Smooth muscle cell (in vitro differentiated cells): ENCODE data around the gene CABLES2. TPM values are rescaled to one million over a fixed set of nuclear protein-coding genes. Genes with fewer than 3 reads are reported as not detected.

ENCODE experiments used
- DNase-seq: peaks from one replicate; lab custom pipeline; 2025; ENCODE audit not compliant: unreplicated experiment; lab: John Stamatoyannopoulos, UW
- H2AFZ ChIP-seq: fragments of 200-600 bp; sonication (generic); 2 replicates; pipeline ENCODE4 v1.6.0; 2016; ENCODE audit warnings: antibody characterized with exemption, low read depth, mild to moderate bottlenecking
- H3F3A ChIP-seq: fragments of 200-600 bp; sonication (generic); 2 replicates; pipeline ENCODE4 v1.6.0; 2017; ENCODE audit warnings: antibody characterized with exemption, low read depth
- H3K27ac ChIP-seq: fragments of 200-600 bp; sonication (generic); 2 replicates; pipeline ENCODE4 v1.5.1; 2016; ENCODE audit warnings: low read depth, mild to moderate bottlenecking
- H3K27me3 ChIP-seq: fragments of 200-600 bp; sonication (generic); 2 replicates; pipeline ENCODE4 v1.6.1; 2016; ENCODE audit warnings: low read depth, mild to moderate bottlenecking
- H3K36me3 ChIP-seq: fragments of 200-600 bp; sonication (generic); 2 replicates; pipeline ENCODE4 v1.5.1; 2016; ENCODE audit warnings: low read depth
- H3K4me1 ChIP-seq: fragments of 200-600 bp; sonication (generic); 2 replicates; pipeline ENCODE4 v1.5.1; 2016; ENCODE audit warnings: low read depth
- H3K4me2 ChIP-seq: fragments of 200-600 bp; sonication (generic); 2 replicates; pipeline ENCODE4 v1.6.0; 2016; ENCODE audit warnings: mild to moderate bottlenecking
- H3K4me3 ChIP-seq: fragments of 200-600 bp; sonication (generic); 2 replicates; pipeline ENCODE4 v1.5.1; 2016; ENCODE audit warnings: mild to moderate bottlenecking
- H3K79me2 ChIP-seq: fragments of 200-600 bp; sonication (generic); 2 replicates; pipeline ENCODE4 v1.6.0; 2016; ENCODE audit warnings: low read depth, mild to moderate bottlenecking
- H3K9ac ChIP-seq: fragments of 200-600 bp; sonication (generic); 2 replicates; pipeline ENCODE4 v1.6.0; 2016; ENCODE audit warnings: low read depth
- H3K9me3 ChIP-seq: fragments of 200-600 bp; sonication (generic); replicated peaks from 2 replicates; pipeline ENCODE4 v1.5.1; 2016; ENCODE audit warnings: low read depth
- H4K20me1 ChIP-seq: fragments of 200-600 bp; sonication (generic); 2 replicates; pipeline ENCODE4 v1.6.0; 2016; ENCODE audit warnings: low read depth
- WGBS: methylation state at CpG from one replicate; pipeline ENCODE4 v1.1.7; 2016; ENCODE audit warnings: low lambda C conversion rate; 5-methylcytosine and 5-hydroxymethylcytosine counted together
- polyA plus RNA-seq: library from polyadenylated mRNA; unstranded; fragments of >200 nt; fragmentation: Nextera tagmentation; extraction: Ambion mirVana; gene quantifications from 2 replicates; pipeline ENCODE4 v1.2.1, GENCODE V29; 2016
- total RNA-seq: library from RNA; depleted of rRNA; stranded (reverse); fragments of >200 nt; gene quantifications from 2 replicates; pipeline ENCODE4 v1.2.3, GENCODE V29; 2014
- TF ChIP-seq, protein P1 (sequence below): fragments of 200-600 bp; sonication (generic); IDR thresholded peaks from 2 replicates; pipeline ENCODE4 v1.5.1; 2017; ENCODE audit warnings: borderline replicate concordance, mild to moderate bottlenecking, antibody characterized with exemption; ENCODE audit not compliant: insufficient read depth, poor library complexity, severe bottlenecking

CABLES2 gene
- total and polyA plus RNA-seq, 2 experiments from 2014 or later = 7.4 to 7.6 TPM

DNA sequence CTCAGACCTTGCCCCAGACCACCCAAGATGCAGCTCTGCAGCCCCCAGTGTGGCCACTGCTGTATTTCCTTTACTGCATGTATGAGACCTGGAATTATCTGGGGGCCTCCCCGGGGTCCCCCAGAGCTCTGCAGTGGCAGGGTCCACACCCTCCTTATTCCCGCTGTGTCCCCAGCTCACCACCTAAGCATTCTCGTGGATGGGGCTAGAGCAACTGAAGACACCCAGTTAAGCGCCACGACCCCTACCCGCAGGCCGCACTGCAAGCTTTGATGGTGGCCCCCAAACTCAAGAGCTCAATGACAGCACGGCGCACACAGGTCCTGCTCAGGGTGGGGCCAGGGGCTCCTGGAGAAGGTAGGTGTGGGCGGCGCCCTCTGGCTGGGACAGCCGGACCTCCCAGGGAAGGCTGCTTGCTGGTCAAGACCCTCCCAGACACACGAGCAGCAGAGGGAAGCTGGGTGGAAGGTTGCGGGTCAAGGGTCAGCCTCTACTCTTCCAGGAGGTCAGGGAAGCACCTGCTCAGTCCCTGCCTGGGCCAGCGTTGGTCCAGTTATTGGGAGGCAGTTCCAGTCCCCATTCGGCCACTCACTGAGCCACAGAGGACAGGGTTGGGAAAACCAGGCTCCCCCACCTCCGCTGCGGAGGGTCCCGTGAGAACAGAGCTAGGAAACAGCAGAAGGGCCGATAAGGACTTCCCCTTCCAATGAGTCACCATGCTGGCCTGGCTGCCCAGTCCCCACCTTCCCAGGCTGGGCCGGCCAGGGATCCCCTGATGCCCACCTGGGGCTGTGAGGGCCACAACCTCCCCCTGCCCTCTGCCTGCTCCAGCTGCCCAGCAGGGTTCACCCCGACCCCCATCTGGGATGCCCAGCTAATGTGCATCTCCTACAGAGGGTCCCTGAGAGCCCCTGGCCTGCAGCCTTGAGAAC, 42.9 kb downstream of the CABLES2 start:
- no peak for DNase-seq
- 65% methylated on average over 22 of the region's 22 CpGs for WGBS

DNA sequence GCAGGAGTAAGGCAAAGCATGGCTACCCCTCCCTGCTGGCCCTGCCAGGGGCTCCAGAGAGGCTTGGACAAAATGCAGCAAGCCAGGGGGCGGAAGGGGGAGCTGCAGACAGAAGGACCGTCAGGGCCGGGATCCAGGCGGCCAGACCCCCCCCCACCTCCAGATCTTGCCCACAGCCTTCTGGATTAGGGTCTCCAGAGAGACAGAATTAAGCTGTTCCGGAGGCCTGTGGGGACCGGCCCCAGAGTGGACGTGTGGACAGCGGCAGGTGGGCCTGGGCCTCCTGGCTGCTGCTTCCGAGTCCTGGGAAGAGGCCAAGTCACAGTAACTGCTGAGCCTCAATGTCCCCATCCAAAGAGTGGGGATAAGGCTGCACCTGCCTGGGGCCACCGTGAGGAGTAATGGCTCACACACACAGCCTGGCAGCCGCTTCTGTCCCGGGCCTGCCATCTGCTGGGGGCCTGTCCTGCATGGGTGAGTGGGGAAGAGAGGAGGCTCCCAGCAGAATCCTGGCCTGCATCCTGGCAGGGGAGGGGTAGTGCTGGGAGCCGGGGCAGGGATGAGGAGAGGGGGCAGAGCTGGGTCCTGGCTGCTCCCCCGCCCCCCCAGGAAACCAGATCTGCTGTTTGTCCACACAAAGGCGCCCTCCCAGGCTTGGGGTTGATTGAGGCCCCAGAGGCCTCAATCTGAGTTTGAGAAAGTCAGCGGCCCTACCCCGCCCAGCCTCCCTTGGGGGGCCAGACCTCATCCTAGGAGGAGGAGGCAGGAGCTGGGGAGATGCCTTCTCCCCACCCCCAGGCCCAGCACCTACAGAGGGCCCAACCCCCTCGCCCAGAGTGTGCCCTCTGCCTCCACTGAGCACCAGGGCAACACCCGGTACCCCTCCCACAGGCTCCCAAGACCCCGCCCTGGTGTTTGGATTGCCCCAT, 43.8 kb downstream of the CABLES2 start:
- Histone ChIP-seq H4K20me1 (peaks cover 64% of the 10 kb centered on the region), H3K36me3 (no peaks in the 10 kb centered on the region), H3K4me1 (peaks cover 60% of the 10 kb centered on the region), H3K9ac (no peak overlapping the region), H3K9me3 (no peaks in the 10 kb centered on the region), H3K4me3 (no peak overlapping the region), H3F3A (no peaks in the 10 kb centered on the region), H3K27me3 (no peaks in the 10 kb centered on the region), H2AFZ (no peak overlapping the region), H3K79me2 (peaks cover 14% of the 10 kb centered on the region), H3K27ac (no peak overlapping the region), H3K4me2 (no peak overlapping the region)
- 76% methylated on average over 17 of the region's 20 CpGs for WGBS
- TF ChIP-seq, protein P1, sequence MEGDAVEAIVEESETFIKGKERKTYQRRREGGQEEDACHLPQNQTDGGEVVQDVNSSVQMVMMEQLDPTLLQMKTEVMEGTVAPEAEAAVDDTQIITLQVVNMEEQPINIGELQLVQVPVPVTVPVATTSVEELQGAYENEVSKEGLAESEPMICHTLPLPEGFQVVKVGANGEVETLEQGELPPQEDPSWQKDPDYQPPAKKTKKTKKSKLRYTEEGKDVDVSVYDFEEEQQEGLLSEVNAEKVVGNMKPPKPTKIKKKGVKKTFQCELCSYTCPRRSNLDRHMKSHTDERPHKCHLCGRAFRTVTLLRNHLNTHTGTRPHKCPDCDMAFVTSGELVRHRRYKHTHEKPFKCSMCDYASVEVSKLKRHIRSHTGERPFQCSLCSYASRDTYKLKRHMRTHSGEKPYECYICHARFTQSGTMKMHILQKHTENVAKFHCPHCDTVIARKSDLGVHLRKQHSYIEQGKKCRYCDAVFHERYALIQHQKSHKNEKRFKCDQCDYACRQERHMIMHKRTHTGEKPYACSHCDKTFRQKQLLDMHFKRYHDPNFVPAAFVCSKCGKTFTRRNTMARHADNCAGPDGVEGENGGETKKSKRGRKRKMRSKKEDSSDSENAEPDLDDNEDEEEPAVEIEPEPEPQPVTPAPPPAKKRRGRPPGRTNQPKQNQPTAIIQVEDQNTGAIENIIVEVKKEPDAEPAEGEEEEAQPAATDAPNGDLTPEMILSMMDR = no peak
- DNase-seq = no peak

More for the DNA sequence above, 42.9 kb downstream of the CABLES2 start:
- H3K4me2 ChIP-seq = peak overlapping the region; percentile 99
- H3F3A ChIP-seq = no peaks in the 10 kb centered on the region
- H3K9ac ChIP-seq = no peak overlapping the region
- no peak overlapping the region for H2AFZ ChIP-seq
- H3K9me3 ChIP-seq = no peaks in the 10 kb centered on the region
- H3K4me3 ChIP-seq = no peak overlapping the region
- TF ChIP-seq, protein P1 = no peak
- H3K4me1 ChIP-seq = peaks cover 68% of the 10 kb centered on the region
- no peaks in the 10 kb centered on the region for H3K36me3 ChIP-seq
- H4K20me1 ChIP-seq = peaks cover 57% of the 10 kb centered on the region
- no peaks in the 10 kb centered on the region for H3K27me3 ChIP-seq
- H3K27ac ChIP-seq = peak overlapping the region; percentile 47
- peaks cover 14% of the 10 kb centered on the region for H3K79me2 ChIP-seq

DNA sequence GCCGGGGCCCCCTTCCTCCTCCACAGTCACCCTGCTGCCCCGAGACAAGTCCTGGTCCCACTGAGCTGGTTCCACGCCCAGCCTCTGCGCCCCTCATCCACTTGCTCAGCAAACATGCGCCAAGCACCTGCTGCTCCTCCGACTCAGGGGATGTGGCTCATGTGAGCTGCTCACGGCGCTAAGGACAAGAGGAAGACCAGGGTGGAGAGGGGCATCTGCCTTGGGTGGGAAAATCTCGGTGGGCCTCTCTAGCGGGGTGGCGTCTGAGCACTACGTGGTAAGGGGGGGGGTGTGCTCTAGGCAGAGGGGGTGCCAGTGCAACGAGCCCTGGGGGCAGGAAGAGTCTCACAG, 44.5 kb downstream of the CABLES2 start:
- Histone ChIP-seq H3K27me3 (no peaks in the 10 kb centered on the region), H3K4me1 (peaks cover 53% of the 10 kb centered on the region), H3K9me3 (no peaks in the 10 kb centered on the region), H3K9ac (no peak overlapping the region), H3K79me2 (peaks cover 18% of the 10 kb centered on the region), H2AFZ (no peak overlapping the region), H3K4me2 (no peak overlapping the region), H3K27ac (no peak overlapping the region), H3K36me3 (no peaks in the 10 kb centered on the region), H3F3A (no peaks in the 10 kb centered on the region), H3K4me3 (no peak overlapping the region), H4K20me1 (peaks cover 70% of the 10 kb centered on the region)
- WGBS = 93% methylated on average over 13 of the region's 13 CpGs
- TF ChIP-seq, protein P1 = no peak
- DNase-seq = no peak
